NOMO-1 treated with DMSO at 0.1 percent for 48 hours (cell line): Measurements from ENCODE around the gene EFNB3.

ENCODE experiments used
- DNase-seq: peaks from one replicate; lab custom pipeline; 2025; ENCODE audit not compliant: unreplicated experiment; lab: John Stamatoyannopoulos, UW

EFNB3 gene

GRCh38 chr17:7697828-7698588 is 7.0 kb upstream of the EFNB3 start:
- no peak for DNase-seq

GRCh38 chr17:7700510-7700909 is 4.5 kb upstream of the EFNB3 start:
- no peak for DNase-seq

- DNase-seq: no peak
These were observed 3.3 kb upstream of the EFNB3 start for GRCh38 chr17:7701681-7702080.

- DNase-seq: no peak
These were observed 2.2 kb upstream of the EFNB3 start for GRCh38 chr17:7702776-7703175.

DNA sequence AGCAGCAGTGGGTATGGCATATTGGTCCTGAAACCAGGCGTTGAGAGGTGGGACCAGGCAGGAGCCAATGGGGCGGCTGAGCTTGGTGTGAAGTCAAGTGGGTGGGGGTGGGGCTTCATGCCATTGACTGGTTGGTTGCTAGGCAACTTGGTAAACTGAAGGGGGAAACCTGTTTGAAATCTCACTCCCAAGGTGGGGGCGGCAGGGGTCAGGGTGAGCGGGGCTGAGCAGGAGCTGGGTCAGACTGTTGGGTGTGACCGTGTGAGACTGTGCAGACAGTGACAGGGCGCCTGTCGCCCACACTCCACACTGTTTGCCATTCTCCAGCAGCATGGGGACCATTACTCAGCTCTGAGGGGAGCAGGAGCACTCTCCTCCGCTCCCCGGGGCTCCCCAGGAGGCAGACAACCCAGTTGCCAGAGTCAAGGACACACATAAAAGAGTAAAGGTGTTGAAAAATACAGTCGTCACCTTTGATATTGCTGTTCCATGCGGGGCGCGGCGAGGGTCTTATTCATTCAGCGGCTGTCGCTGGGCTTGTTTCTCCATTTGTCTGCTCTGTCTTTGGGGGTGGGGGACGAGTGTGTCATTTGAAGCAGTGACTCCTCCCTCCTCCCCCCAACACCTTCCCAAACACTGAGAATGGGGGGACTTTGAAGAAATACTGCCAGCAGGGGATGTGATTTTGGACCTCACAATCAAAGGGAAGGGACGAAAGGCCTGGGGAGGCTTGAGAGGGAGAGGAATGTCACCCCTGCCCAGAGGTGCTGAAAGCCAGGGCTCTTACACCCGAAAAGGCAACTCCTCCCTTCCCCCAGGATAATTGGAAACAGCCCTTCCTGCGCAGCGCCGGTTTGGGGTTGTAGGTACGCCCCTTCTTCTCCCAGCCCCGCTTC is 1.2 kb upstream of the EFNB3 start:
- no peak for DNase-seq

DNA sequence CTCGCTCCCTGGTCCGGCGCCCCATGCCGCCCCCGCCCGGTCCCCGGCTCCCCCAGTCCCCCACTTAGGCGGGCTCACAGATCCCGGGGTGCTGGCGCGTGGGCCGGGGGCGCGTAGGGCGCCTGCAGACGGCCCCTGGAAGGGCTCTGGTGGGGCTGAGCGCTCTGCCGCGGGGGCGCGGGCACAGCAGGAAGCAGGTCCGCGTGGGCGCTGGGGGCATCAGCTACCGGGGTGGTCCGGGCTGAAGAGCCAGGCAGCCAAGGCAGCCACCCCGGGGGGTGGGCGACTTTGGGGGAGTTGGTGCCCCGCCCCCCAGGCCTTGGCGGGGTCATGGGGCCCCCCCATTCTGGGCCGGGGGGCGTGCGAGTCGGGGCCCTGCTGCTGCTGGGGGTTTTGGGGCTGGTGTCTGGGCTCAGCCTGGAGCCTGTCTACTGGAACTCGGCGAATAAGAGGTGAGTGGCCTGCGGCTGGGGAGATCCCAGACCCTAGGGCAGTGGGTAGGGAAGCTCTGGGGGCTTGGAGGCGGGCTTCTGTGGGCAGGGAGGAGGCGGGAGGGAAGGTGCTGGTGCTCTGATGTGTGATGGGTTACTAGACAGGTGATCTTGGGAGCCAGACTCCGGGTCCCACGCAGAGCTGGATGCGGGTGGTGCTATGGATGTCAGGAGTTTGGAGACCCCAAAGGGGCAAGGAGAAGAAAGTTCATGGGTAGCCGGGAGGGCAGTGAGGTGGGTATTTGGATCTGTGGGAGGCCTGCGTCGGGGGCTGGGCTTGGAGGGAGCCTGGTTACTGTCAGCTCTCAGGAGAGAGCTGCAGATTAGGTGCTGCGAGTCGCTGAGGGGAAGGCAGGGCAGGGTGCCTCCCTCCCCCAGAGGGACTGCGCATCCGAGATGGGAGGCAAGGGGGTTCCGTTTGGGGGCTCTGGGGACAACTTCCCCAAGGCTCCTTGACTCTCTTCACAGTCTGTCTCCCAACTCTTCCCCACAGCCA is 560 bp downstream of the EFNB3 start:
- DNase-seq: no peak

- DNase-seq: no peak
These were observed 1.8 kb downstream of the EFNB3 start for GRCh38 chr17:7706631-7707354.

DNA sequence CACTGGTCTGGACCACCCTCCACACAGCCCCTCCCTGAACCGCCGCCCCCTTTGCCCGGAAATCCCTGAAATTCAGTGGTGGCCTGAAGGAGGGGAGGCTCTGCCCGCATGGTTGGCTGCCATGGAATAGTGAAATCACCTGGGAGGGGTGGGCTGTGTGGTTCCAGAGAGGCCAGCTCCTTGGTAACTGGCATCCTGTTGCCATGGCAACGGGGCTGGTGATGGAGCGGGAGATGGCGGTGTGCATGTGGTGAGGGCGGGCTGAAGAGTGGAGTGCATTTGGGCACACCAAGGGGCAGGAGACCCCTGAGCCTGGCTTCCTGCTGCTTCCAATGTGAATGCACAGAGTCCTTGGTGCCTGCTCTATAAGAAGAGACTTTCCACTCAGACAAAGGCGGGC is 2.4 kb downstream of the EFNB3 start:
- DNase-seq: no peak

DNA sequence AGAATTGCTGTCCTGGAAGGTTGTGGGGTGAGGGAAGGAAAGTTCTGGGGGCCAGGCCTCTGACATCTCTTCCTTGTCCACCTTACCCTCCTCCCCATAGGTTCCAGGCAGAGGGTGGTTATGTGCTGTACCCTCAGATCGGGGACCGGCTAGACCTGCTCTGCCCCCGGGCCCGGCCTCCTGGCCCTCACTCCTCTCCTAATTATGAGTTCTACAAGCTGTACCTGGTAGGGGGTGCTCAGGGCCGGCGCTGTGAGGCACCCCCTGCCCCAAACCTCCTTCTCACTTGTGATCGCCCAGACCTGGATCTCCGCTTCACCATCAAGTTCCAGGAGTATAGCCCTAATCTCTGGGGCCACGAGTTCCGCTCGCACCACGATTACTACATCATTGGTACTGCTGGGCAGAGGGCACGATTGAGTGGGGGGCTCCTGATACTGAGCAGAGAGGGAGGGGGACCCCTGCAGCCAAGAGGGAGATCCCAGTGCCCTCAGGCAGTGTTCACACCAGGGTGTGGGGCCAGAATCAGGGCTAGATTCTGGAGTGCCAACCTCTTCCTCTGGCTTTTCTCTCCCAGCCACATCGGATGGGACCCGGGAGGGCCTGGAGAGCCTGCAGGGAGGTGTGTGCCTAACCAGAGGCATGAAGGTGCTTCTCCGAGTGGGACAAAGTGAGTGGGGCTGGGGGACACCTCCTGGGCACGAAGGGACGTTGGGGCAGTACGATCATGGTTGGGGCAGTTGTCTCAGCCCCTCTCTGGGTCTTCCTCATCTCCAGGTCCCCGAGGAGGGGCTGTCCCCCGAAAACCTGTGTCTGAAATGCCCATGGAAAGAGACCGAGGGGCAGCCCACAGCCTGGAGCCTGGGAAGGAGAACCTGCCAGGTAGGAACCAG is 3.1 kb downstream of the EFNB3 start:
- no peak for DNase-seq

GRCh38 chr17:7709031-7709430 is 4.0 kb downstream of the EFNB3 start:
- no peak for DNase-seq

GRCh38 chr17:7710301-7710700 is 5.3 kb downstream of the EFNB3 start:
- DNase-seq: no peak

DNA sequence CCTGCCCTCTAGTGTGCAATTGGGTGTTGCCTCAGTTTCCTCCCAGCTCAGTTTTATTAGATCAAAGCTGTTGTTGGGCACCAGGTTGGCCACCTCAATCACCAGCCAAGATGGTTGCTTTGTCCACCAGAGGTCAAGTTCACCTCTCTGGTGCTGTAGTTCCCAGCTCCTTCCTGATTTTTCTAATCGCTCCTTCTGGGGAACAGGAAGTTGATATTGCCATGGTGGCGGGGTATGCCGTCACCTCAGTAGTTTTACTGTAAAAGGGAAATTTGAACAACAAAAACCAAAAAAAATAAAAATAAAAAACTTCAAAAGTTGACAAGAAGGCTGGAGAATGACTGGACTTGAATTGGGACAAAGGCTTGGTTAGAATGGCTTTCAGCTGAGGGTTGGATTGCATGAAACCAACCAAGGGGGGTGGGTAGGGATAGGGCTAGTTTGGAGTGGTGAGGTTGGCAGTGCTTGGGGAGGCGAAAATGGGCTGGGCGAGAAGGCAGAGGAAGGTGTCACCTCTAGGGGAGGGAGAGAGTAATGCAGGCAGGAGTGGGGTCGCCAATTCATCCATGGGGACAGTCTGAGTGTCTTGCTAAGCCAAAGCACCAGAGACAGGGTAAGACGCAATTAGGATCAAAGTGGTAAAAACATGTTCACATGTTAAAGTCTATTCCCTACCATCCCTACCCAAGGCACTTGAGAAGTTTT is 6.2 kb downstream of the EFNB3 start:
- no peak for DNase-seq

- DNase-seq: no peak
These were observed 7.2 kb downstream of the EFNB3 start for GRCh38 chr17:7712111-7712771.

GRCh38 chr17:7713782-7714181 is 8.8 kb downstream of the EFNB3 start:
- DNase-seq: peak; percentile 9

DNA sequence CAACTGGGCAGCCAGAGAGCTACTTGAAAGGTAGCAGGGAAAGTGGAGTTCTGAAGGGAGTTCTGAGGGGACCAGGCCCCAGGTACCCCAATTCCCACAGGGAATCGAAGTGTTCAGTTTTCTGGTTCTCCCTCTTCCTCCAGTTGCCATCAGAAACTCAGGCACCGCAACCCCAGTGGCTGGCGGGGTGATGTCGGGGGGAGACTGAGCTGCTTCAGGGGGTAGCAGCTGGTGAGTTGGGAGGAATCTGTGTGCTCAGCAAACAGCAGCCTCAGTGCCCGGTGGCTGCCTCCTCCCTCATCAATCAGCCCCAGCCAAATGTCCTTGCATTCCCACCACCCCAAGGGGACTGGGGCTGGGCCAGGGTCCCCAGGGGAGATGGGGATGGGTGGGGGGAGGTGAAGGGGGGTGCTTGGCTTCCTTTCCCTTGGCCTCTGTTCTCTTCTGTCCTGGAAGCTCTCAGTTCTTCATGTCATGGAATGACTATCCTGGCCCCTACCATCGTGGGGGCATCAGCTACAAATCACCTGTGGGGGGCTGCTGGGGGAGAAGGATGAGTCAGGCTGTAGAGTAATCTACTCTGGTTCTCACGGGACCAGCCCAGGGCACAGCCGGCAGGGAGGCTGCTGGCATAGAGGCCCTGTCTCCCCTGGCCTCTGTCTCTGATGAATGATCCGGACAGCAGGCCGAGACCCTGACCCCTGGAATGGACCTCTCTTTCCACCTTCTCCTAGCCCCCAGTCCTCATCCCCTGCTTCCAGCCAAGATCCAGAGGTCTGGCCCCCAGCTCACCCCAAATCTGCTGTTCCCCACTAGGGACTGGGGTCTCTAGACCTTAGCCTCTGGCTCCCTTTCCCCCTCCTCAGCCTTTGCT is 10.0 kb downstream of the EFNB3 start:
- no peak for DNase-seq

GRCh38 chr17:7715936-7716886 is 11.2 kb downstream of the EFNB3 start:
- no peak for DNase-seq
